HepG2 (cell line): ENCODE measurements around the gene OASL. TPM values are rescaled to one million over a fixed set of nuclear protein-coding genes. Genes with fewer than 3 reads are reported as not detected.
A peak's percentile ranks its signal among the peaks of the same experiment; 100 is the strongest.

Source experiments
- DPF2 ChIP-seq: sonication (generic); formaldehyde crosslinking; IDR thresholded peaks from 2 replicates; pipeline ENCODE4 v1.4.0; 2020; ENCODE audit warnings: mild to moderate bottlenecking, low read depth, missing genetic modification reagents, borderline replicate concordance
- FOXA1 ChIP-seq, 2 experiments: fragments of 450-650 bp in 1 of 2; sonication (generic) in 1 of 2; formaldehyde crosslinking in 1 of 2; IDR thresholded peaks; 2 replicates each; pipeline versions ENCODE4 v1.4.0 to v1.6.1; 2016 to 2020; ENCODE audit warnings: missing genetic modification reagents in 1 of 2
- FOXP1 ChIP-seq, 2 experiments: fragments of 450-650 bp in 1 of 2; IDR thresholded peaks; 2 replicates each; pipeline ENCODE4 v1.6.1; 2017 to 2018; ENCODE audit warnings: antibody characterized with exemption in 1 of 2
- MXD4 ChIP-seq: IDR thresholded peaks from 2 replicates; pipeline ENCODE4 v1.6.1; 2016; ENCODE audit warnings: mild to moderate bottlenecking, missing biosample characterization, missing genetic modification reagents
- PITX1 ChIP-seq: sonication (generic); formaldehyde crosslinking; IDR thresholded peaks from 2 replicates; pipeline ENCODE4 v1.5.1; 2020; ENCODE audit warnings: mild to moderate bottlenecking, missing genetic modification reagents
- POLR2A ChIP-seq, 2 experiments: IDR thresholded peaks; 2 replicates each; pipeline ENCODE4 v1.6.1; 2011; ENCODE audit warnings: low read depth in 2 of 2, low read length in 2 of 2, mild to moderate bottlenecking in 1 of 2, moderate library complexity in 1 of 2; ENCODE audit not compliant: insufficient read depth in 1 of 2
- POLR2AphosphoS2 ChIP-seq: IDR thresholded peaks from 2 replicates; pipeline ENCODE4 v1.6.1; 2011; ENCODE audit warnings: low read depth, low read length, improper control_type of control experiment
- TSC22D2 ChIP-seq: sonication (generic); formaldehyde crosslinking; IDR thresholded peaks from 2 replicates; pipeline ENCODE4 v1.5.1; 2020; ENCODE audit warnings: missing genetic modification reagents, mild to moderate bottlenecking, borderline replicate concordance
- ZFP37 ChIP-seq: sonication (generic); formaldehyde crosslinking; IDR thresholded peaks from 2 replicates; pipeline ENCODE4 v1.4.0; 2020; ENCODE audit warnings: missing genetic modification reagents, borderline replicate concordance
- polyA plus RNA-seq, 8 experiments: library from polyadenylated mRNA; depleted of rRNA in 3 of 8; stranded (reverse) in 7 of 8; unstranded in 1 of 8; fragments of >200 nt; fragmentation: Illumina TruSeq in 4 of 8; extraction: Trizol in 4 of 8; gene quantifications; 2 replicates each; pipeline versions ENCODE4 v1.2.1 to v1.2.3, GENCODE V29; 2011 to 2016; ENCODE audit warnings: low read depth in 4 of 8, missing spikeins in 1 of 8, mixed read lengths in 1 of 8; ENCODE audit not compliant: insufficient read depth in 1 of 8
- total RNA-seq, 5 experiments: library from RNA; depleted of rRNA; stranded (reverse); fragments of >200 nt; fragmentation: Illumina TruSeq; extraction: Trizol; gene quantifications; 2 replicates each; pipeline ENCODE4 v1.2.3, GENCODE V29; 2016; ENCODE audit warnings: low read depth in 1 of 5
- TF ChIP-seq, protein P1 (sequence below): sonication (generic); formaldehyde crosslinking; IDR thresholded peaks from 2 replicates; pipeline ENCODE4 v1.8.0; 2022; ENCODE audit warnings: missing genetic modification reagents, mild to moderate bottlenecking, moderate library complexity, borderline replicate concordance
- TF ChIP-seq, protein P2 (sequence below): sonication (generic); formaldehyde crosslinking; IDR thresholded peaks from 2 replicates; pipeline ENCODE4 v1.8.0; 2022; ENCODE audit warnings: missing genetic modification reagents, low read depth, mild to moderate bottlenecking, borderline replicate concordance
- TF ChIP-seq, protein P3 (sequence below): sonication (generic); formaldehyde crosslinking; IDR thresholded peaks from 2 replicates; pipeline ENCODE4 v1.5.1; 2020; ENCODE audit warnings: mild to moderate bottlenecking, missing genetic modification reagents, moderate library complexity
- TF ChIP-seq, protein P4 (sequence below), 2 experiments: sonication (generic) in 1 of 2; formaldehyde crosslinking in 1 of 2; IDR thresholded peaks; 2 replicates each; pipeline versions ENCODE4 v1.6.1 to v1.9.0; 2014 to 2022; ENCODE audit warnings: antibody characterized with exemption in 1 of 2, borderline replicate concordance in 1 of 2, inconsistent platforms in 1 of 2, low read depth in 1 of 2, missing genetic modification reagents in 1 of 2

The OASL gene
- total and polyA plus RNA-seq, 2 of the 13 experiments (the other 11 are each of a cell fraction or from before 2014, with no cell fraction given), result 0.11 to 0.22 TPM

DNA sequence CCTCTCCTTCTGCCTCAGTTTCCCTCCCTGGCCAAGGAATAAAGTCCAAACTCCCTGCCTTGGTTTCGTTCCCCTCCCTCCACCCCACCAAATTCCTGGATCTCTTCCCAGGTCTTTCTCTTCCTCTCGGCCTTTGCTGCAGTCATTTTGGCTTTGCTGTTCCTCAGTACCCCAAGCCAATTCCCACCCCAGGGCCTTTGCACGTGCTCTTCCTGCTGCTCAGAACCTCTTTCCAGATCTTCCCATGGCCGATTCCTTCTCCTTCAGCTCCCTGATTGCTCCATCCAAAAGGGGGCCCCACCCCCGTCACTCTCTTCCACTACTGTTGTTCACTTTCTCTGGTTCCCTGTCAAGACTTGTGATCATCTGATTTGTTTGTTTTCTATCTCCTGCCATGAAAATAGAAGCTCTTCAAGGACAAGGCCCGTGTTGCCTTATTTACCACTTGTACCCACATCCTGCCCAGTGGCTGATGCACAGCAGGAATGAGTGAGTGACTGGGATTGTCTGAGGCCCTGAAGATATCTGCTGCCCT is 57.6 kb downstream of the OASL start (continued):
- no peak for TF ChIP-seq TSC22D2 (CRISPR knock-in tag)
- TF ChIP-seq ZFP37, result 0 out of 2 replicates have a peak, but pooled peaks have one; percentile 22
- peak; percentile 21; the same call in 1 of the 2 replicates for TF ChIP-seq DPF2 (CRISPR knock-in tag)
- TF ChIP-seq, protein P1, sequence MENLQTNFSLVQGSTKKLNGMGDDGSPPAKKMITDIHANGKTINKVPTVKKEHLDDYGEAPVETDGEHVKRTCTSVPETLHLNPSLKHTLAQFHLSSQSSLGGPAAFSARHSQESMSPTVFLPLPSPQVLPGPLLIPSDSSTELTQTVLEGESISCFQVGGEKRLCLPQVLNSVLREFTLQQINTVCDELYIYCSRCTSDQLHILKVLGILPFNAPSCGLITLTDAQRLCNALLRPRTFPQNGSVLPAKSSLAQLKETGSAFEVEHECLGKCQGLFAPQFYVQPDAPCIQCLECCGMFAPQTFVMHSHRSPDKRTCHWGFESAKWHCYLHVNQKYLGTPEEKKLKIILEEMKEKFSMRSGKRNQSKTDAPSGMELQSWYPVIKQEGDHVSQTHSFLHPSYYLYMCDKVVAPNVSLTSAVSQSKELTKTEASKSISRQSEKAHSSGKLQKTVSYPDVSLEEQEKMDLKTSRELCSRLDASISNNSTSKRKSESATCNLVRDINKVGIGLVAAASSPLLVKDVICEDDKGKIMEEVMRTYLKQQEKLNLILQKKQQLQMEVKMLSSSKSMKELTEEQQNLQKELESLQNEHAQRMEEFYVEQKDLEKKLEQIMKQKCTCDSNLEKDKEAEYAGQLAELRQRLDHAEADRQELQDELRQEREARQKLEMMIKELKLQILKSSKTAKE, result 0 out of 2 replicates have a peak, but pooled peaks have one; percentile 21
- TF ChIP-seq, protein P2, sequence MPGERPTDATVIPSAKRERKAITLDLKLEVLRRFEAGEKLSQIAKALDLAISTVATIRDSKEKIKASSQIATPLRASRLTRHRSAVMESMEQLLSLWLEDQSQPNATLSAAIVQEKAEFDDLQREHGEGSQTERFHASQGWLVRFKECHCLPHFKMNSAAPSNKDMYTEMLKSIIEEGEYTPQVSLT (CRISPR knock-in tag), result no peak
- no peak for TF ChIP-seq FOXP1 (IDR thresholded peaks at IDR 0.05)
- TF ChIP-seq FOXP1 (CRISPR knock-in tag; IDR thresholded peaks at IDR 0.05), result peak; percentile 92
- no peak; the same call in 1 of the 2 replicates for TF ChIP-seq PITX1 (CRISPR knock-in tag)
- no peak for TF ChIP-seq POLR2AphosphoS2
- TF ChIP-seq, protein P3, sequence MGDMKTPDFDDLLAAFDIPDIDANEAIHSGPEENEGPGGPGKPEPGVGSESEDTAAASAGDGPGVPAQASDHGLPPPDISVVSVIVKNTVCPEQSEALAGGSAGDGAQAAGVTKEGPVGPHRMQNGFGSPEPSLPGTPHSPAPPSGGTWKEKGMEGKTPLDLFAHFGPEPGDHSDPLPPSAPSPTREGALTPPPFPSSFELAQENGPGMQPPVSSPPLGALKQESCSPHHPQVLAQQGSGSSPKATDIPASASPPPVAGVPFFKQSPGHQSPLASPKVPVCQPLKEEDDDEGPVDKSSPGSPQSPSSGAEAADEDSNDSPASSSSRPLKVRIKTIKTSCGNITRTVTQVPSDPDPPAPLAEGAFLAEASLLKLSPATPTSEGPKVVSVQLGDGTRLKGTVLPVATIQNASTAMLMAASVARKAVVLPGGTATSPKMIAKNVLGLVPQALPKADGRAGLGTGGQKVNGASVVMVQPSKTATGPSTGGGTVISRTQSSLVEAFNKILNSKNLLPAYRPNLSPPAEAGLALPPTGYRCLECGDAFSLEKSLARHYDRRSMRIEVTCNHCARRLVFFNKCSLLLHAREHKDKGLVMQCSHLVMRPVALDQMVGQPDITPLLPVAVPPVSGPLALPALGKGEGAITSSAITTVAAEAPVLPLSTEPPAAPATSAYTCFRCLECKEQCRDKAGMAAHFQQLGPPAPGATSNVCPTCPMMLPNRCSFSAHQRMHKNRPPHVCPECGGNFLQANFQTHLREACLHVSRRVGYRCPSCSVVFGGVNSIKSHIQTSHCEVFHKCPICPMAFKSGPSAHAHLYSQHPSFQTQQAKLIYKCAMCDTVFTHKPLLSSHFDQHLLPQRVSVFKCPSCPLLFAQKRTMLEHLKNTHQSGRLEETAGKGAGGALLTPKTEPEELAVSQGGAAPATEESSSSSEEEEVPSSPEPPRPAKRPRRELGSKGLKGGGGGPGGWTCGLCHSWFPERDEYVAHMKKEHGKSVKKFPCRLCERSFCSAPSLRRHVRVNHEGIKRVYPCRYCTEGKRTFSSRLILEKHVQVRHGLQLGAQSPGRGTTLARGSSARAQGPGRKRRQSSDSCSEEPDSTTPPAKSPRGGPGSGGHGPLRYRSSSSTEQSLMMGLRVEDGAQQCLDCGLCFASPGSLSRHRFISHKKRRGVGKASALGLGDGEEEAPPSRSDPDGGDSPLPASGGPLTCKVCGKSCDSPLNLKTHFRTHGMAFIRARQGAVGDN (CRISPR knock-in tag), result peak; percentile 43
- TF ChIP-seq, protein P4, sequence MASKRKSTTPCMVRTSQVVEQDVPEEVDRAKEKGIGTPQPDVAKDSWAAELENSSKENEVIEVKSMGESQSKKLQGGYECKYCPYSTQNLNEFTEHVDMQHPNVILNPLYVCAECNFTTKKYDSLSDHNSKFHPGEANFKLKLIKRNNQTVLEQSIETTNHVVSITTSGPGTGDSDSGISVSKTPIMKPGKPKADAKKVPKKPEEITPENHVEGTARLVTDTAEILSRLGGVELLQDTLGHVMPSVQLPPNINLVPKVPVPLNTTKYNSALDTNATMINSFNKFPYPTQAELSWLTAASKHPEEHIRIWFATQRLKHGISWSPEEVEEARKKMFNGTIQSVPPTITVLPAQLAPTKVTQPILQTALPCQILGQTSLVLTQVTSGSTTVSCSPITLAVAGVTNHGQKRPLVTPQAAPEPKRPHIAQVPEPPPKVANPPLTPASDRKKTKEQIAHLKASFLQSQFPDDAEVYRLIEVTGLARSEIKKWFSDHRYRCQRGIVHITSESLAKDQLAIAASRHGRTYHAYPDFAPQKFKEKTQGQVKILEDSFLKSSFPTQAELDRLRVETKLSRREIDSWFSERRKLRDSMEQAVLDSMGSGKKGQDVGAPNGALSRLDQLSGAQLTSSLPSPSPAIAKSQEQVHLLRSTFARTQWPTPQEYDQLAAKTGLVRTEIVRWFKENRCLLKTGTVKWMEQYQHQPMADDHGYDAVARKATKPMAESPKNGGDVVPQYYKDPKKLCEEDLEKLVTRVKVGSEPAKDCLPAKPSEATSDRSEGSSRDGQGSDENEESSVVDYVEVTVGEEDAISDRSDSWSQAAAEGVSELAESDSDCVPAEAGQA (IDR thresholded peaks at IDR 0.05; ENCODE audit: low read depth), result 0 out of 2 replicates have a peak, but pooled peaks have one; percentile 17
- TF ChIP-seq, protein P4 (CRISPR knock-in tag; IDR thresholded peaks at IDR 0.05; ENCODE audit: borderline replicate concordance), result no peak
- TF ChIP-seq POLR2A (IDR thresholded peaks at IDR 0.05; ENCODE audit: insufficient read depth in 1 of 2, low read depth in 2 of 2, low read length in 2 of 2), result peak in 1 of 2 experiments; percentile 11; a peak in 1 of 4 replicates
- TF ChIP-seq MXD4 (CRISPR knock-in tag), result peak; percentile 39; the same call in 1 of the 2 replicates
- TF ChIP-seq FOXA1 (IDR thresholded peaks at IDR 0.05), result no peak
- TF ChIP-seq FOXA1 (CRISPR knock-in tag; IDR thresholded peaks at IDR 0.05), result peak; percentile 83
